Kidney (tissue), 14 donors: Measurements from ENCODE around the gene CLASP1. TPM values are rescaled to one million over a fixed set of nuclear protein-coding genes. Genes with fewer than 3 reads are reported as not detected.

ENCODE experiments used
- DNase-seq, 5 donors: peaks; one replicate each; pipeline ENCODE4 v3.0.0-alpha.2; 2013 to 2020
- FAIRE-seq: peaks from 2 replicates; lab custom pipeline; 2012; peaks lifted over from hg19 to GRCh38; lab: Jason Lieb, UNC
- H3K27ac ChIP-seq, 2 donors: one replicate each; pipeline ENCODE4 v1.7.0; 2013; ENCODE audit warnings: low read depth in 2 of 2, low read length in 2 of 2, inconsistent platforms in 1 of 2
- H3K27me3 ChIP-seq: one replicate; pipeline ENCODE4 v1.7.1; 2013; ENCODE audit warnings: low read length, inconsistent platforms; ENCODE audit not compliant: control insufficient read depth, insufficient read depth
- H3K36me3 ChIP-seq, 3 donors: one replicate each; pipeline versions ENCODE4 v1.7.0 to v1.7.1; 2013; ENCODE audit warnings: low read length in 3 of 3, control low read depth in 1 of 3, inconsistent platforms in 1 of 3; ENCODE audit not compliant: insufficient read depth in 3 of 3, control insufficient read depth in 2 of 3
- H3K4me1 ChIP-seq, 3 donors: one replicate each; pipeline versions ENCODE4 v1.7.0 to v1.7.1; 2013; ENCODE audit warnings: low read length in 3 of 3, inconsistent platforms in 1 of 3, low read depth in 1 of 3; ENCODE audit not compliant: control insufficient read depth in 2 of 3, insufficient read depth in 2 of 3
- H3K4me3 ChIP-seq, 3 donors: one replicate each; pipeline versions ENCODE4 v1.7.0 to v1.8.1; 2013; ENCODE audit warnings: low read length in 3 of 3, control low read depth in 1 of 3, inconsistent platforms in 1 of 3
- H3K9ac ChIP-seq, 3 donors: one replicate each; pipeline versions ENCODE4 v1.7.0 to v1.7.1; 2013; ENCODE audit warnings: low read length in 3 of 3, control low read depth in 1 of 3, inconsistent platforms in 1 of 3
- H3K9me3 ChIP-seq, 3 donors: one replicate each; pipeline versions ENCODE4 v1.7.0 to v1.7.1; 2013; ENCODE audit warnings: low read length in 3 of 3, control low read depth in 1 of 3, inconsistent platforms in 1 of 3; ENCODE audit not compliant: control insufficient read depth in 2 of 3, insufficient read depth in 1 of 3
- intact Hi-C: fragments of 100-400 bp; cut with DNase I; formaldehyde crosslinking; loops from one replicate; pipeline ENCODE4 v1.11.1; 2022
- polyA plus RNA-seq: library from polyadenylated mRNA; stranded (reverse); fragments of 350-450 nt; fragmentation: Illumina TruSeq; extraction: RNeasy Lipid Tissue Mini Kit (QIAGEN cat#74804); gene quantifications from one replicate; pipeline ENCODE4 v1.2.3, GENCODE V29; 2014; ENCODE audit warnings: low read depth, low replicate concordance; ENCODE audit not compliant: insufficient read depth
- total RNA-seq: library from RNA; stranded (reverse); fragmentation: NEBNext Ultra II Directional; extraction: Animal tissue kit (Norgen Biotek cat#: 25700); gene quantifications from one replicate; pipeline ENCODE4 v1.2.1, GENCODE V29; 2021
- TF ChIP-seq, protein P1 (sequence below): IDR thresholded peaks from 3 replicates; pipeline ENCODE4 v1.5.1; 2012; ENCODE audit warnings: mild to moderate bottlenecking, moderate library complexity, borderline replicate concordance; ENCODE audit not compliant: insufficient read depth; ENCODE audit errors: extremely low read depth
- donor health status: control.
- donor health status: control.
- donor health status: control.
- donor health status: control.
- donor health status: control.
- donor health status: DM: yes; HTN: yes; CAD: no.
- donor health status: Normal renal cell carcinoma (clear cell type).

Gene CLASP1
- total and polyA plus RNA-seq, 2 donors from 2014 or later, result 6.8 to 71.5 TPM

DNA sequence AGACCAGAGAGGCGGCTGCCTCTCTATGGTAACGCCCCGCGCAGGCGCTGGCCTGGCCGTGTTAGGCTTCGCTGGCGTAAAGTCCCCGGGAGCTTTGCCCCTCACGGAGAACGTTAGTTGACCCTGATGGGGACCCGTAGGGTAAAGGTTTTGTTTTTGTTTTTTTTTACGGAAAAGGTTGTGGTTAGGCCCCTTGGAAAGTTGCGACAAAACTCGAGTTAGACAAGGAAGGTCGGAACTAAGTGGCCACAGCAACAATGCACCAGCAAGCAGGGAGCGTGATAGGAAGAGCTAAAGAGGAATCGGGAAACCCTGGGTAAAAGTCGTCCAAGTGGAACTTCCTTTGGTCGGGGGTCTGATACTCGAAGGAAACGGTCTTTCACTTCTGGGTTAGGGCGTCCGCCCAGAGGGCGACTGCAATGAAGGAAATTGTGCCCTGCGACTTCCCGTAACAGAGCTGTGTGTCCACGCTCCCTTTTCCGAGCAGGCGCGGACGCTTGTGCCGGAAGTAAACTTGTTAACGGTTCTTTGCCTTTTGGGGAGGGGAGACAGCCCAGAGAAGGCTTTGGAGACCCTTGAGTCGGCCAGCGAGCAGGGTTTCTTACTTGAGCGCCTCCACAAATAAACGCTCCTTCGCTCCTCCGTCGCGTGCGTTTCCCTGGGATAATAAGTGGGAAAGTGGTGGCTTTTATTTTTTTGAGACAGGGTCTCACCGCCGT lies 493 bp upstream of the CLASP1 start:
- FAIRE-seq, result no peak
- peak overlapping the region; percentile 91 to 99 (median 93) for H3K9ac ChIP-seq
- no peaks in the 10 kb centered on the region for H3K9me3 ChIP-seq
- no peaks in the 10 kb centered on the region for H3K27me3 ChIP-seq
- intact Hi-C loops, result no loop called here
- peak overlapping the region; percentile 71 to 98 (median 85) for H3K4me3 ChIP-seq
- peaks cover 5 to 19% (median 13%) of the 10 kb centered on the region in 3 donors for H3K4me1 ChIP-seq
- TF ChIP-seq, protein P1, sequence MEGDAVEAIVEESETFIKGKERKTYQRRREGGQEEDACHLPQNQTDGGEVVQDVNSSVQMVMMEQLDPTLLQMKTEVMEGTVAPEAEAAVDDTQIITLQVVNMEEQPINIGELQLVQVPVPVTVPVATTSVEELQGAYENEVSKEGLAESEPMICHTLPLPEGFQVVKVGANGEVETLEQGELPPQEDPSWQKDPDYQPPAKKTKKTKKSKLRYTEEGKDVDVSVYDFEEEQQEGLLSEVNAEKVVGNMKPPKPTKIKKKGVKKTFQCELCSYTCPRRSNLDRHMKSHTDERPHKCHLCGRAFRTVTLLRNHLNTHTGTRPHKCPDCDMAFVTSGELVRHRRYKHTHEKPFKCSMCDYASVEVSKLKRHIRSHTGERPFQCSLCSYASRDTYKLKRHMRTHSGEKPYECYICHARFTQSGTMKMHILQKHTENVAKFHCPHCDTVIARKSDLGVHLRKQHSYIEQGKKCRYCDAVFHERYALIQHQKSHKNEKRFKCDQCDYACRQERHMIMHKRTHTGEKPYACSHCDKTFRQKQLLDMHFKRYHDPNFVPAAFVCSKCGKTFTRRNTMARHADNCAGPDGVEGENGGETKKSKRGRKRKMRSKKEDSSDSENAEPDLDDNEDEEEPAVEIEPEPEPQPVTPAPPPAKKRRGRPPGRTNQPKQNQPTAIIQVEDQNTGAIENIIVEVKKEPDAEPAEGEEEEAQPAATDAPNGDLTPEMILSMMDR, result peak; percentile 2
- peak; percentile 97 to 99 (median 99) for DNase-seq
- peak overlapping the region; percentile 94 to 98 for H3K27ac ChIP-seq
- H3K36me3 ChIP-seq, result no peaks in the 10 kb centered on the region

DNA sequence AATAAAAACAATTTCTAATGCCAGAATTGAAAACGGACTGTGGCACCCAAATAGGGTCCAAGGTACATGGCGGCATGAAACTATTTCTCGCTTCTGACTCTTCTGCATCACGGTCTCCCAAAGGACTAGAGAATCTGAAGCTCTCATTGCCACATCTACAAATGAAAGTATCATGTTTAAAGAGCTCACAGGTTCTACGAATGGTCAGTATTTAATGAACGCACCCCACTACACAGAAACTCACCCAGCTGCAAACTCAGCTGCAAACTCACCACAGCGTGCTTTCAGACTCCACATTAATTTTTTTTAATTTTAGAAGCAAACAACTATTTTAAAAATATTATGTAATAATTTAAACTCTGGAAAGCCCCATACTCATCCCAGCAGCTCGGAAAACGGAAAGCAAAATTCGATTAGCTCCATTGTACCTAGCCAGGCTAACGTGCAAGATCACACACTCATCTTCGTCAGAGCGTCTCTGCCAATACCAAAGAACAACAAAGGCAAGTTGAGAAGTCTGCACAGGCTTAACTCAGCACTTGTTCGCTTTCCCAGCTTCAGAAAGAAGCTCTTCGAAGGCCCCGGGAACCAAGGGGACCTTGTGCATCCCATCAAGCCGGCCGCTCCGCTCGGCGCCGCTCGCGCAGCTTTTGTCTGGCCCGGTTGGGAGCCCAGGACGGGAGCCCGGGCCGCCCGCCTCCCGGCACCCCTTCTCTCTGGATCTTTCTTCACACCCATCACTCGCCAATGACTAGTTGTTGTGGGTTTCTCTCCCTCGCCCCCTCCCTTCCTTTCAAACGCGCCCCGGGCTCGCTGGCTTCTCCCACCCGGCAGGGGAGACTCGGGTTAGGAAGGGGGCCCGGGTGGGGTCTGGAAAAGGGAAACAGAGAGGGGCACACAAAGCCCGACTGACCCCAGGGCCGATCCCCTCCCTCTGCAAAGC lies 785 bp downstream of the CLASP1 start:
- H3K4me1 ChIP-seq, result peaks cover 5 to 19% (median 17%) of the 10 kb centered on the region in 3 donors
- H3K36me3 ChIP-seq, result no peaks in the 10 kb centered on the region
- TF ChIP-seq, protein P1, result no peak
- peak overlapping the region; percentile 71 to 98 (median 85) for H3K4me3 ChIP-seq
- no peaks in the 10 kb centered on the region for H3K9me3 ChIP-seq
- H3K9ac ChIP-seq, result peak overlapping the region; percentile 84 to 99 (median 93)
- peak overlapping the region; percentile 94 to 98 for H3K27ac ChIP-seq
- no peaks in the 10 kb centered on the region for H3K27me3 ChIP-seq
- intact Hi-C loops, result no loop called here
- DNase-seq, result peak in 4 of 5 donors; percentile 37 to 76 (median 65)
- no peak for FAIRE-seq

DNA sequence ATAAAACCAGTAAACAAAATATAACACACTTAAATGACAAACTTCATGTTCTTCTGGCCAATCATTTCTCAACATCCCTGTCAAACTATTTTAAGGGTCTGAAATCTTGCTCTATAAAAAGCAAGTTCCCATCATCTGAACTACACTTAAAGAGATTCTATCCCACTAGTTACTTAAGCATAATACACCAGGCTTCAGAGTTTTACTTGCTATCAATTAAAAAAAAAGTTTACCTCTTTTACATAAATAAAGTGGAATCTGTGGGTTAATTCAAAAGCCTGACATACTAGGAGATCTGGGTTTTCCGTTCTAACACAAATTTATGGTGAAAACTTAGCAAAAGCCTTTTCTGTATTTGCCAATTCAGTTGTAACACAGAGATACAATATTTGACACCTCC lies 1.9 kb downstream of the CLASP1 start:
- Histone ChIP-seq H3K36me3 (no peaks in the 10 kb centered on the region), H3K4me1 (peaks cover 5 to 19% (median 17%) of the 10 kb centered on the region in 3 donors), H3K9me3 (no peaks in the 10 kb centered on the region), H3K9ac (peak overlapping the region in 2 of 3 donors; percentile 7 to 48), H3K27ac (peak overlapping the region in 1 of 2 donors; percentile 94), H3K27me3 (no peaks in the 10 kb centered on the region), H3K4me3 (peak overlapping the region in 2 of 3 donors; percentile 85 to 98)
- intact Hi-C loops, result no loop called here
- TF ChIP-seq, protein P1, result no peak
- DNase-seq, result no peak
- no peak for FAIRE-seq
